K562 (cell line): ENCODE measurements around the gene ZNF462. TPM values are rescaled to one million over a fixed set of nuclear protein-coding genes. Genes with fewer than 3 reads are reported as not detected.

Experiments
- BRF1 ChIP-seq: IDR thresholded peaks from 3 replicates; pipeline ENCODE4 v1.6.1; 2011; ENCODE audit warnings: borderline replicate concordance, mild to moderate bottlenecking; ENCODE audit not compliant: insufficient read length; ENCODE audit errors: extremely low read depth
- HDAC1 ChIP-seq, 2 experiments: fragments of 450-650 bp; IDR thresholded peaks; 2 replicates each; pipeline ENCODE4 v1.6.1; 2016 to 2017; ENCODE audit warnings: inconsistent platforms in 1 of 2, mild to moderate bottlenecking in 1 of 2, moderate library complexity in 1 of 2
- MGA ChIP-seq: fragments of 450-650 bp; IDR thresholded peaks from 2 replicates; pipeline ENCODE4 v1.6.1; 2016; ENCODE audit warnings: mild to moderate bottlenecking, moderate library complexity
- POLR2A ChIP-seq: fragments of 450-650 bp; conservative IDR thresholded peaks from 2 replicates; pipeline ENCODE4 v1.6.1; 2016
- RHOXF2B ChIP-seq: fragments of 250-450 bp; sonication (Bioruptor Pico); conservative IDR thresholded peaks from 2 replicates; pipeline ENCODE4 v1.5.1; 2021
- ZNF280B ChIP-seq: fragments of 250-450 bp; sonication (Bioruptor Pico); IDR thresholded peaks from 2 replicates; pipeline ENCODE4 v1.5.1; 2021; ENCODE audit warnings: mild to moderate bottlenecking
- polyA plus RNA-seq, 8 experiments: library from polyadenylated mRNA; depleted of rRNA in 4 of 8; stranded (reverse) in 5 of 8; unstranded in 3 of 8; fragments of >200 nt; fragmentation: Nextera tagmentation in 2 of 8; fragmentation: Illumina TruSeq in 1 of 8; extraction: Ambion mirVana in 2 of 8; extraction: Trizol in 1 of 8; gene quantifications; 2 replicates each; pipeline versions ENCODE4 v1.2.1 to v1.2.3, GENCODE V29; 2011 to 2014; ENCODE audit warnings: inconsistent platforms in 1 of 8, missing spikeins in 1 of 8
- total RNA-seq, 7 experiments: library from RNA; depleted of rRNA in 6 of 7; stranded (reverse); fragments of >200 nt in 6 of 7; fragmentation: Illumina TruSeq in 2 of 7; extraction: Trizol in 2 of 7; gene quantifications; 2 replicates each; pipeline versions ENCODE4 v1.2.1 to v1.2.3, GENCODE V29; 2011 to 2021; ENCODE audit warnings: low replicate concordance in 1 of 7

ZNF462 gene
- total and polyA plus RNA-seq, 9 of the 15 experiments (the other 6 are each of a cell fraction or from before 2014, with no cell fraction given): 0.20 TPM; not detected in 8

GRCh38 chr9:107025260-107026035, 162.5 kb downstream of the ZNF462 start (continued):
- TF ChIP-seq MGA (no peak), ZNF280B (CRISPR knock-in tag) (no peak), POLR2A (no peak), BRF1 (no peak), HDAC1 (IDR thresholded peaks at IDR 0.05) (no peak), RHOXF2B (CRISPR knock-in tag) (no peak)
- TF ChIP-seq, all 486 proteins: peak for 0
